Measurements from ENCODE around the gene PRND. TPM values are rescaled to one million over a fixed set of nuclear protein-coding genes. Genes with fewer than 3 reads are reported as not detected.
"Not testable (repeated sequence)": the region's sequence is repeated elsewhere in the genome, so short reads cannot be mapped to it uniquely, and the experiment has no call there.

The PRND gene
- total RNA-seq, 1 experiment from 2014 or later = 0.04 TPM

DNA sequence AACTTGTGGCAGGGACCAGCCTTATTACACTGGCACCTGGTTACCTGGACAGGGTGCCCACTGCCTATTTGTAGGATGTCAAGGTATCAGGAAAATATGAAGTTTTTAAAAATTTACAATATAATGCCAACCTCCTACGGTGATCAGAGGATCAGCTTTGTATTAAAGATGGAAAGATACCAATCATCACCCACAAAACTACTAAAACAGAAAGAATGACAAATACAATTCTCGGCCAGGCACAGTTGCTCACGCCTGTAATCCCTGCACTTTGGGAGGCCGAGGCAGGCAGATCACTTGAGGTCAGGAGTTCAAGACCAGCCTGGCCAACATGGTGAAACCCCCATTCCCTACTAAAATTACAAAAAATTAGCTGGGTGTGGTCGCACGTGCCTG, 18.4 kb upstream of the PRND start:
- H3K9ac ChIP-seq (ENCODE audit: extremely low read depth, insufficient read length, low read length) = no peak overlapping the region
- TF ChIP-seq, protein P1, sequence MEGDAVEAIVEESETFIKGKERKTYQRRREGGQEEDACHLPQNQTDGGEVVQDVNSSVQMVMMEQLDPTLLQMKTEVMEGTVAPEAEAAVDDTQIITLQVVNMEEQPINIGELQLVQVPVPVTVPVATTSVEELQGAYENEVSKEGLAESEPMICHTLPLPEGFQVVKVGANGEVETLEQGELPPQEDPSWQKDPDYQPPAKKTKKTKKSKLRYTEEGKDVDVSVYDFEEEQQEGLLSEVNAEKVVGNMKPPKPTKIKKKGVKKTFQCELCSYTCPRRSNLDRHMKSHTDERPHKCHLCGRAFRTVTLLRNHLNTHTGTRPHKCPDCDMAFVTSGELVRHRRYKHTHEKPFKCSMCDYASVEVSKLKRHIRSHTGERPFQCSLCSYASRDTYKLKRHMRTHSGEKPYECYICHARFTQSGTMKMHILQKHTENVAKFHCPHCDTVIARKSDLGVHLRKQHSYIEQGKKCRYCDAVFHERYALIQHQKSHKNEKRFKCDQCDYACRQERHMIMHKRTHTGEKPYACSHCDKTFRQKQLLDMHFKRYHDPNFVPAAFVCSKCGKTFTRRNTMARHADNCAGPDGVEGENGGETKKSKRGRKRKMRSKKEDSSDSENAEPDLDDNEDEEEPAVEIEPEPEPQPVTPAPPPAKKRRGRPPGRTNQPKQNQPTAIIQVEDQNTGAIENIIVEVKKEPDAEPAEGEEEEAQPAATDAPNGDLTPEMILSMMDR (conservative IDR thresholded peaks at IDR 0.05) = no peak
- WGBS (ENCODE audit: extremely low coverage, insufficient read length, low lambda C conversion rate) = no CpG with 5 or more reads among the region's 6 CpGs

DNA sequence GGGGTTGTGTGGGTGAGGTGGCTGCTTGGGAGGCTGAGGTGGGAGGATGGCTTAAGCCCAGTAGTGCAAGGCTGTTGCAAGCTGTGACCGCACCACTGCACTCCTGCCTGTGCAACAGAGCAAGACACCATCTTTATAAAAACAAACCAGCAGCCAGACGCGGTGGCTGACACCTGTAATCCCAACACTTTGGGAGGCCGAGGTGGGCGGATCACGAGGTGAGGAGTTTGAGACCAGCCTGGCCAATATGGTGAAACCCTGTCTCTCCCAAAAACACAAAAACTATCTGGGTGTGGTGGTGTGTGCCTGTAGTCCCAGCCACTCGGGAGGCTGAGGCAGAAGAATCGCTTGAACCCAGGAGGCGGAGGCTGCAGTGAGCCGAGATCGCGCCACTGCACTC, 14.8 kb upstream of the PRND start:
- not testable (repeated sequence) for H3T11ph ChIP-seq (ENCODE audit: low read length); H2BK12ac ChIP-seq (ENCODE audit: insufficient read length, low read depth, low read length); H3K79me2 ChIP-seq (ENCODE audit: insufficient read depth, low read length); H3K27me3 ChIP-seq (ENCODE audit: insufficient read depth, low read length); H2BK5ac ChIP-seq (ENCODE audit: insufficient read length, low read length); H2BK15ac ChIP-seq (ENCODE audit: low read depth, low read length); H4K91ac ChIP-seq (ENCODE audit: insufficient read length, low read depth, low read length); H3K9ac ChIP-seq (ENCODE audit: extremely low read depth, insufficient read length, low read length); H3K27ac ChIP-seq (ENCODE audit: insufficient read length, low read depth, low read length); H4K8ac ChIP-seq (replicated peaks; ENCODE audit: insufficient read length, low read depth, low read length); H3K27me3 Mint-ChIP-seq (ENCODE audit: low read depth); DNase-seq; H3K9me3 Mint-ChIP-seq; H2AFZ ChIP-seq (ENCODE audit: low read length); H2BK120ac ChIP-seq (ENCODE audit: low read depth, low read length, poor library complexity, severe bottlenecking); H3K4ac ChIP-seq (ENCODE audit: low read depth, low read length); H3K14ac ChIP-seq (ENCODE audit: insufficient read depth, low read length); H3K36me3 Mint-ChIP-seq (ENCODE audit: insufficient read depth in 1 of 3, low read depth in 3 of 3); H4K5ac ChIP-seq (ENCODE audit: insufficient read length, low read depth, low read length); H3K56ac ChIP-seq (ENCODE audit: insufficient read length, low read depth, low read length); H4K20me1 ChIP-seq (ENCODE audit: control insufficient read depth, insufficient read depth, insufficient read length); H3K79me1 ChIP-seq (ENCODE audit: insufficient read depth, low read depth, low read length, poor library complexity, severe bottlenecking); H2AK5ac ChIP-seq (ENCODE audit: insufficient read length, low read length); H3K23me2 ChIP-seq (ENCODE audit: insufficient read length, low read depth, low read length, poor library complexity, severe bottlenecking); H3K18ac ChIP-seq (ENCODE audit: insufficient read length, low read depth, low read length); H3K4me2 ChIP-seq (ENCODE audit: insufficient read depth, insufficient read length, low read length); H3K27ac Mint-ChIP-seq; H3K9me3 ChIP-seq (ENCODE audit: control insufficient read depth, low read depth, low read length); H3K23ac ChIP-seq (ENCODE audit: insufficient read length, low read depth, low read length); H3K4me3 Mint-ChIP-seq; H2BK20ac ChIP-seq (ENCODE audit: low read depth, low read length, poor library complexity, severe bottlenecking)
- H3K4me1 ChIP-seq (ENCODE audit: insufficient read depth, low read length) = peaks cover 11% of the 10 kb centered on the region; the same call in 1 of the 2 replicates
- WGBS (ENCODE audit: extremely low coverage, insufficient read length, low lambda C conversion rate) = no CpG with 5 or more reads among the region's 12 CpGs
- peaks cover 31 to 33% of the 10 kb centered on the region in 2 experiments for H3K4me1 Mint-ChIP-seq

More for the DNA sequence above, 18.4 kb upstream of the PRND start:
- Mint-ChIP-seq H3K36me3 (ENCODE audit: insufficient read depth in 1 of 3, low read depth in 3 of 3) (peaks cover 0 to 7% (median 7%) of the 10 kb centered on the region in 3 experiments; a peak in 4 of 7 replicates), H3K4me3 (no peak overlapping the region), H3K27ac (peak overlapping the region in 1 of 3 experiments; percentile 59; a peak in 1 of 7 replicates), H3K4me1 (peaks cover 22 to 26% of the 10 kb centered on the region in 2 experiments), H3K9me3 (peaks cover 0 to 2% of the 10 kb centered on the region in 2 experiments; a peak in 1 of 5 replicates), H3K27me3 (ENCODE audit: low read depth) (peaks cover 3% of the 10 kb centered on the region; the same call in 1 of the 2 replicates)
- no peak overlapping the region for H3K18ac ChIP-seq (ENCODE audit: insufficient read length, low read depth, low read length)
- H4K20me1 ChIP-seq (ENCODE audit: control insufficient read depth, insufficient read depth, insufficient read length) = no peaks in the 10 kb centered on the region
- peaks cover 3% of the 10 kb centered on the region for H3K79me1 ChIP-seq (ENCODE audit: insufficient read depth, low read depth, low read length, poor library complexity, severe bottlenecking)
- no peak overlapping the region for H3K23ac ChIP-seq (ENCODE audit: insufficient read length, low read depth, low read length)
- H4K91ac ChIP-seq (ENCODE audit: insufficient read length, low read depth, low read length) = peak overlapping the region; percentile 44
- 0 out of 2 replicates have a peak overlapping the region, but pooled peaks have one; percentile 61 for H3K14ac ChIP-seq (ENCODE audit: insufficient read depth, low read length)
- H2BK12ac ChIP-seq (ENCODE audit: insufficient read length, low read depth, low read length) = peak overlapping the region; percentile 55
- H4K5ac ChIP-seq (ENCODE audit: insufficient read length, low read depth, low read length) = no peak overlapping the region
- H3K27ac ChIP-seq (ENCODE audit: insufficient read length, low read depth, low read length) = no peak overlapping the region
- H3K4me1 ChIP-seq (ENCODE audit: insufficient read depth, low read length) = peaks cover 14% of the 10 kb centered on the region; the same call in 1 of the 2 replicates
- no peaks in the 10 kb centered on the region for H3K27me3 ChIP-seq (ENCODE audit: insufficient read depth, low read length)
- peak overlapping the region; percentile 87 for H2AK5ac ChIP-seq (ENCODE audit: insufficient read length, low read length)
- no peak for DNase-seq
- H4K8ac ChIP-seq (replicated peaks; ENCODE audit: insufficient read length, low read depth, low read length) = no peak overlapping the region
- peak overlapping the region; percentile 72 for H2BK120ac ChIP-seq (ENCODE audit: low read depth, low read length, poor library complexity, severe bottlenecking)
- no peaks in the 10 kb centered on the region for H3K9me3 ChIP-seq (ENCODE audit: control insufficient read depth, low read depth, low read length)
- no peak overlapping the region for H3K56ac ChIP-seq (ENCODE audit: insufficient read length, low read depth, low read length)
- H3K23me2 ChIP-seq (ENCODE audit: insufficient read length, low read depth, low read length, poor library complexity, severe bottlenecking) = no peaks in the 10 kb centered on the region
- no peaks in the 10 kb centered on the region for H3K79me2 ChIP-seq (ENCODE audit: insufficient read depth, low read length)
- no peak overlapping the region for H3T11ph ChIP-seq (ENCODE audit: low read length)
- H2BK5ac ChIP-seq (ENCODE audit: insufficient read length, low read length) = no peak overlapping the region
- H2BK20ac ChIP-seq (ENCODE audit: low read depth, low read length, poor library complexity, severe bottlenecking) = no peak overlapping the region
- no peak overlapping the region for H2BK15ac ChIP-seq (ENCODE audit: low read depth, low read length)
- no peak overlapping the region for H3K4me2 ChIP-seq (ENCODE audit: insufficient read depth, insufficient read length, low read length)
- no peak overlapping the region for H3K4ac ChIP-seq (ENCODE audit: low read depth, low read length)
- no peak overlapping the region for H2AFZ ChIP-seq (ENCODE audit: low read length)
